HepG2 (cell line): ENCODE results near the gene HELZ. TPM values are rescaled to one million over a fixed set of nuclear protein-coding genes. Genes with fewer than 3 reads are reported as not detected.

Experiments used
- AHDC1 ChIP-seq: sonication (generic); formaldehyde crosslinking; IDR thresholded peaks from 2 replicates; pipeline ENCODE4 v1.5.1; 2020; ENCODE audit warnings: mild to moderate bottlenecking, missing genetic modification reagents, borderline replicate concordance
- ESRRA ChIP-seq: sonication (generic); formaldehyde crosslinking; IDR thresholded peaks from 2 replicates; pipeline ENCODE4 v1.5.1; 2020; ENCODE audit warnings: mild to moderate bottlenecking, low read depth, missing genetic modification reagents
- HDAC2 ChIP-seq: sonication (generic); formaldehyde crosslinking; IDR thresholded peaks from 2 replicates; pipeline ENCODE4 v1.4.0; 2020; ENCODE audit warnings: missing genetic modification reagents
- HNF1A ChIP-seq, 2 experiments: sonication (generic) in 1 of 2; formaldehyde crosslinking in 1 of 2; IDR thresholded peaks; 2 replicates each; pipeline versions ENCODE4 v1.4.0 to v1.6.1; 2016 to 2020; ENCODE audit warnings: borderline replicate concordance in 1 of 2, low read depth in 1 of 2, mild to moderate bottlenecking in 1 of 2, missing genetic modification reagents in 1 of 2
- IKZF1 ChIP-seq: fragments of 450-650 bp; IDR thresholded peaks from 2 replicates; pipeline ENCODE4 v1.7.1; 2016
- MIER3 ChIP-seq: IDR thresholded peaks from 2 replicates; pipeline ENCODE4 v1.6.1; 2016; ENCODE audit warnings: missing compliant biosample characterization, borderline replicate concordance
- SALL1 ChIP-seq: sonication (generic); formaldehyde crosslinking; IDR thresholded peaks from 2 replicates; pipeline ENCODE4 v1.8.0; 2022; ENCODE audit warnings: mild to moderate bottlenecking, missing genetic modification reagents
- TFAP4 ChIP-seq: sonication (generic); IDR thresholded peaks from 2 replicates; pipeline ENCODE4 v1.6.1; 2016; ENCODE audit warnings: low read depth, borderline replicate concordance
- ZBTB7B ChIP-seq: sonication (generic); formaldehyde crosslinking; IDR thresholded peaks from 2 replicates; pipeline ENCODE4 v1.4.0; 2020; ENCODE audit warnings: missing genetic modification reagents
- ZHX1 ChIP-seq: sonication (generic); formaldehyde crosslinking; IDR thresholded peaks from 2 replicates; pipeline ENCODE4 v1.8.1; 2022; ENCODE audit warnings: low read depth, mild to moderate bottlenecking, missing genetic modification reagents
- ZMYM4 ChIP-seq: sonication (generic); formaldehyde crosslinking; IDR thresholded peaks from 2 replicates; pipeline ENCODE4 v1.8.1; 2023; ENCODE audit warnings: mild to moderate bottlenecking, missing genetic modification reagents
- ZNF607 ChIP-seq: sonication (generic); formaldehyde crosslinking; IDR thresholded peaks from 2 replicates; pipeline ENCODE4 v1.5.1; 2020; ENCODE audit warnings: missing genetic modification reagents, mild to moderate bottlenecking, borderline replicate concordance
- polyA plus RNA-seq, 8 experiments: library from polyadenylated mRNA; depleted of rRNA in 3 of 8; stranded (reverse) in 7 of 8; unstranded in 1 of 8; fragments of >200 nt; fragmentation: Illumina TruSeq in 4 of 8; extraction: Trizol in 4 of 8; gene quantifications; 2 replicates each; pipeline versions ENCODE4 v1.2.1 to v1.2.3, GENCODE V29; 2011 to 2016; ENCODE audit warnings: low read depth in 4 of 8, missing spikeins in 1 of 8, mixed read lengths in 1 of 8; ENCODE audit not compliant: insufficient read depth in 1 of 8
- total RNA-seq, 5 experiments: library from RNA; depleted of rRNA; stranded (reverse); fragments of >200 nt; fragmentation: Illumina TruSeq; extraction: Trizol; gene quantifications; 2 replicates each; pipeline ENCODE4 v1.2.3, GENCODE V29; 2016; ENCODE audit warnings: low read depth in 1 of 5
- TF ChIP-seq, protein P1 (sequence below): sonication (generic); formaldehyde crosslinking; IDR thresholded peaks from 2 replicates; pipeline ENCODE4 v1.5.1; 2020; ENCODE audit warnings: mild to moderate bottlenecking, moderate library complexity, missing genetic modification reagents

Gene HELZ
- total and polyA plus RNA-seq, 2 of the 13 experiments (the other 11 are each of a cell fraction or from before 2014, with no cell fraction given): 35.3 to 52.4 TPM

- TF ChIP-seq HNF1A (IDR thresholded peaks at IDR 0.05; ENCODE audit: low read depth) (peak; percentile 92), HNF1A (CRISPR knock-in tag; IDR thresholded peaks at IDR 0.05; ENCODE audit: borderline replicate concordance) (peak; percentile 92), TFAP4 (peak; percentile 25; the same call in 1 of the 2 replicates), ZHX1 (CRISPR knock-in tag) (0 out of 2 replicates have a peak, but pooled peaks have one; percentile 32), ZMYM4 (CRISPR knock-in tag) (peak; percentile 75), ESRRA (CRISPR knock-in tag) (no peak), AHDC1 (peak; percentile 51; the same call in 1 of the 2 replicates), SALL1 (CRISPR knock-in tag) (peak; percentile 70), IKZF1 (no peak), MIER3 (CRISPR knock-in tag) (peak; percentile 64; the same call in 1 of the 2 replicates), ZNF607 (CRISPR knock-in tag) (no peak), ZBTB7B (CRISPR knock-in tag) (peak; percentile 34; the same call in 1 of the 2 replicates), HDAC2 (CRISPR knock-in tag) (peak; percentile 75; the same call in 1 of the 2 replicates)
- TF ChIP-seq, protein P1, sequence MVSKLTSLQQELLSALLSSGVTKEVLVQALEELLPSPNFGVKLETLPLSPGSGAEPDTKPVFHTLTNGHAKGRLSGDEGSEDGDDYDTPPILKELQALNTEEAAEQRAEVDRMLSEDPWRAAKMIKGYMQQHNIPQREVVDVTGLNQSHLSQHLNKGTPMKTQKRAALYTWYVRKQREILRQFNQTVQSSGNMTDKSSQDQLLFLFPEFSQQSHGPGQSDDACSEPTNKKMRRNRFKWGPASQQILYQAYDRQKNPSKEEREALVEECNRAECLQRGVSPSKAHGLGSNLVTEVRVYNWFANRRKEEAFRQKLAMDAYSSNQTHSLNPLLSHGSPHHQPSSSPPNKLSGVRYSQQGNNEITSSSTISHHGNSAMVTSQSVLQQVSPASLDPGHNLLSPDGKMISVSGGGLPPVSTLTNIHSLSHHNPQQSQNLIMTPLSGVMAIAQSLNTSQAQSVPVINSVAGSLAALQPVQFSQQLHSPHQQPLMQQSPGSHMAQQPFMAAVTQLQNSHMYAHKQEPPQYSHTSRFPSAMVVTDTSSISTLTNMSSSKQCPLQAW (CRISPR knock-in tag): peak; percentile 95
Measured at GRCh38 chr17:67076290-67076689, 168.7 kb downstream of the HELZ start (continued).
